Ovary (tissue), 3 donors: Measurements from ENCODE around the gene EFNA3.

Source experiments
- CTCF ChIP-seq, 3 donors: fragments of 450-650 bp in 2 of 3; fragments of 200-600 bp in 1 of 3; IDR thresholded peaks; one replicate each; pipeline versions ENCODE4 v1.5.1 to v1.8.0; 2016 to 2022; ENCODE audit warnings: antibody characterized with exemption in 3 of 3, mild to moderate bottlenecking in 1 of 3
- POLR2A ChIP-seq: fragments of 450-650 bp; IDR thresholded peaks from one replicate; pipeline ENCODE4 v1.6.1; 2017; ENCODE audit warnings: antibody characterized with exemption, mild to moderate bottlenecking, moderate library complexity
- donor health status: DM: no; HTN: no; CAD: no.

GRCh38 chr1:155073377-155074242, 5.0 kb upstream of the EFNA3 start:
- TF ChIP-seq POLR2A (no peak), CTCF (IDR thresholded peaks at IDR 0.05) (no peak)
